Loucy (cell line): ENCODE measurements around the gene DCHS2.

ENCODE experiments used
- CTCF ChIP-seq: fragments of 200-600 bp; sonication (generic); conservative IDR thresholded peaks from 2 replicates; pipeline ENCODE4 v1.5.1; 2014; ENCODE audit warnings: mild to moderate bottlenecking, antibody characterized with exemption, low read length
- EZH2phosphoT487 ChIP-seq: fragments of 200-600 bp; IDR thresholded peaks from 2 replicates; pipeline ENCODE4 v1.6.1; 2018; ENCODE audit warnings: antibody characterized with exemption, mild to moderate bottlenecking, moderate library complexity, borderline replicate concordance

- TF ChIP-seq CTCF (no peak), EZH2phosphoT487 (no peak)
Observed at GRCh38 chr4:154389148-154389547, 102.5 kb downstream of the DCHS2 start.
